GM19025 (cell line): Measurements from ENCODE around the gene STRIT1.
"Not testable (repeated sequence)": the region's sequence is repeated elsewhere in the genome, so short reads cannot be mapped to it uniquely, and the experiment has no call there.

Experiments used
- ATAC-seq: cut with Tn5 transposase; IDR thresholded peaks from one replicate; pipeline ENCODE4 v1.9.1; 2021; ENCODE audit warnings: mild to moderate bottlenecking, low read depth, moderate library complexity; ENCODE audit not compliant: unreplicated experiment

The STRIT1 gene

GRCh38 chr3:155313916-155314315 lies 20.4 kb upstream of the STRIT1 start:
- ATAC-seq: no peak

- ATAC-seq: no peak
These were observed 19.8 kb upstream of the STRIT1 start for GRCh38 chr3:155313300-155313699.

GRCh38 chr3:155312781-155313180 lies 19.3 kb upstream of the STRIT1 start:
- ATAC-seq: no peak

GRCh38 chr3:155309581-155309980 lies 16.1 kb upstream of the STRIT1 start:
- no peak for ATAC-seq

GRCh38 chr3:155308831-155309230 lies 15.3 kb upstream of the STRIT1 start:
- no peak for ATAC-seq

GRCh38 chr3:155307183-155307582 lies 13.7 kb upstream of the STRIT1 start:
- no peak for ATAC-seq

- no peak for ATAC-seq
These were observed 10.9 kb upstream of the STRIT1 start for GRCh38 chr3:155304394-155304793.

GRCh38 chr3:155303540-155304097 lies 10.1 kb upstream of the STRIT1 start:
- ATAC-seq: no peak

GRCh38 chr3:155302891-155303290 lies 9.4 kb upstream of the STRIT1 start:
- no peak for ATAC-seq

- ATAC-seq: no peak
These were observed 9.0 kb upstream of the STRIT1 start for GRCh38 chr3:155302481-155302880.

GRCh38 chr3:155297100-155297499 lies 3.6 kb upstream of the STRIT1 start:
- no peak for ATAC-seq

GRCh38 chr3:155296413-155296812 lies 2.9 kb upstream of the STRIT1 start:
- ATAC-seq: no peak

GRCh38 chr3:155292693-155293092 lies 790 bp downstream of the STRIT1 start:
- ATAC-seq: no peak

- no peak for ATAC-seq
These were observed 1.4 kb downstream of the STRIT1 start for GRCh38 chr3:155292133-155292532.

- no peak for ATAC-seq
These were observed 6.7 kb downstream of the STRIT1 start for GRCh38 chr3:155286736-155287135.

- ATAC-seq: no peak
These were observed 7.5 kb downstream of the STRIT1 start for GRCh38 chr3:155285936-155286335.

GRCh38 chr3:155283092-155284056 lies 10.1 kb downstream of the STRIT1 start:
- no peak for ATAC-seq

- ATAC-seq: no peak
These were observed 10.9 kb downstream of the STRIT1 start for GRCh38 chr3:155282385-155283091.

- no peak for ATAC-seq
These were observed 11.6 kb downstream of the STRIT1 start for GRCh38 chr3:155281912-155282311.

- ATAC-seq: not testable (repeated sequence)
These were observed 17.4 kb downstream of the STRIT1 start for GRCh38 chr3:155276089-155276488.

GRCh38 chr3:155275159-155275754 lies 18.2 kb downstream of the STRIT1 start:
- not testable (repeated sequence) for ATAC-seq
